Body of pancreas (tissue), 4 donors: ENCODE data around the gene ASXL1.

Experiments
- POLR2A ChIP-seq, 3 donors: fragments of 450-650 bp; IDR thresholded peaks; one replicate each; pipeline ENCODE4 v1.6.1; 2016; ENCODE audit warnings: antibody characterized with exemption in 3 of 3, mild to moderate bottlenecking in 2 of 3
- TF ChIP-seq, protein P1 (sequence below), 7 experiments: fragments of 450-650 bp in 4 of 7; fragments of 200-600 bp in 3 of 7; sonication (generic) in 3 of 7; IDR thresholded peaks; one replicate each; pipeline ENCODE4 v1.5.1; 2016 to 2019; ENCODE audit warnings: antibody characterized with exemption in 7 of 7

DNA sequence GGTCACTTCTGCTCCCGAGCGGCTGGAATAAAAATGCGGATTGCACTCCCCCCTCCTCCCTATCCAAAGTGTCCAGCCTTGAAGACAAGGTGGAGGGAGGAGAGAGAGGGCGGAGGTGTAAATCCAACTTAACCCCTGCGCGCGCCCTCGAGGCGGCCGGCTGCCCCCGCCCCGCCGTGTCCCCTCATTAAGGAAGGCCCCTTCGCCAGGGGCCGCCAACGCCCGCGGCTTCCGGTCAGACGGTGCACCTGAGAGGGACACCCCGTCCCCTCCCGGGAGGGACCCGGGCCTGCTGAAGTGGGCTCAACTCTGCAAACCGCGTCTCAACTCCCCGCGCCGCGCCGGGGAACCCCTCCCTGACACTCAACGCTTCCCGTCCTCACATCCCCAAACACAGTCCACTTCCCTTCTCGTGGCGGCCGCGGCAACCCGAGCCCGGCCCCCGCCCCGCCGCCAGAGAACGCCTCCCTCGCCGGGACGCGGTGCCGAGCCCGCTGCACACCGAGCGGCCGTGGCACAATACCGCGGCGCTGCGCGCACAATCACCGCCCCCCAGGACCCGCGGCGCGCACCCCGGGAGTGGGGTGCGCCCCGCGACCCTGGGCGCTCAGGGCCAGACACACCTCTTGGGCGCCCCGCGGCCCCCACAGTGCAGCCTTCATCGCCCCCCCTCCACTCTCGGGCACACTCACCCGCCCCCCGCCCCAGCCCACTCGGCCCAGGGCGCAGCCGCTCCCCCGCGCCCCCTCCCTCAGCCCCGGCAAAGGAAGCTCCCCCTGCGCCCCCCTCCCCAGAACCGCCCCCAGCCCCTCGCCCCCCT, 124.5 kb downstream of the ASXL1 start:
- TF ChIP-seq, protein P1, sequence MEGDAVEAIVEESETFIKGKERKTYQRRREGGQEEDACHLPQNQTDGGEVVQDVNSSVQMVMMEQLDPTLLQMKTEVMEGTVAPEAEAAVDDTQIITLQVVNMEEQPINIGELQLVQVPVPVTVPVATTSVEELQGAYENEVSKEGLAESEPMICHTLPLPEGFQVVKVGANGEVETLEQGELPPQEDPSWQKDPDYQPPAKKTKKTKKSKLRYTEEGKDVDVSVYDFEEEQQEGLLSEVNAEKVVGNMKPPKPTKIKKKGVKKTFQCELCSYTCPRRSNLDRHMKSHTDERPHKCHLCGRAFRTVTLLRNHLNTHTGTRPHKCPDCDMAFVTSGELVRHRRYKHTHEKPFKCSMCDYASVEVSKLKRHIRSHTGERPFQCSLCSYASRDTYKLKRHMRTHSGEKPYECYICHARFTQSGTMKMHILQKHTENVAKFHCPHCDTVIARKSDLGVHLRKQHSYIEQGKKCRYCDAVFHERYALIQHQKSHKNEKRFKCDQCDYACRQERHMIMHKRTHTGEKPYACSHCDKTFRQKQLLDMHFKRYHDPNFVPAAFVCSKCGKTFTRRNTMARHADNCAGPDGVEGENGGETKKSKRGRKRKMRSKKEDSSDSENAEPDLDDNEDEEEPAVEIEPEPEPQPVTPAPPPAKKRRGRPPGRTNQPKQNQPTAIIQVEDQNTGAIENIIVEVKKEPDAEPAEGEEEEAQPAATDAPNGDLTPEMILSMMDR (IDR thresholded peaks at IDR 0.05), result no peak
- TF ChIP-seq POLR2A (IDR thresholded peaks at IDR 0.05), result no peak
